Measurements from ENCODE around the gene NR2F1.

- TF ChIP-seq CREB1 (CRISPR knock-in tag; IDR thresholded peaks at IDR 0.05; ENCODE audit: low read depth) (no peak), CTCF (conservative IDR thresholded peaks at IDR 0.05; ENCODE audit: low read depth in 2 of 2) (peak in 1 of 2 experiments; percentile 20; a peak in 1 of 4 replicates), POLR2AphosphoS5 (IDR thresholded peaks at IDR 0.05; ENCODE audit: low read depth) (peak; percentile 32), REST (IDR thresholded peaks at IDR 0.05; ENCODE audit: unreplicated experiment) (no peak), ZNF331 (CRISPR knock-in tag; IDR thresholded peaks at IDR 0.05; ENCODE audit: low read depth) (no peak), EZH2 (IDR thresholded peaks at IDR 0.05; ENCODE audit: low read depth, unreplicated experiment) (peak; percentile 90), JUNB (IDR thresholded peaks at IDR 0.05; ENCODE audit: unreplicated experiment) (no peak), EZH2phosphoT487 (IDR thresholded peaks at IDR 0.05; ENCODE audit: unreplicated experiment) (peak; percentile 19), ETS1 (IDR thresholded peaks at IDR 0.05) (no peak), STAT1 (IDR thresholded peaks at IDR 0.05; ENCODE audit: unreplicated experiment) (no peak), ZNF114 (CRISPR knock-in tag; IDR thresholded peaks at IDR 0.05) (no peak), NANOG (IDR thresholded peaks at IDR 0.05; ENCODE audit: borderline replicate concordance) (peak; percentile 32; the same call in 1 of the 2 replicates)
Observed at GRCh38 chr5:93570294-93571113, 12.5 kb upstream of the NR2F1 start.
